ENCODE data around the gene SLC20A1.

Gene SLC20A1

DNA sequence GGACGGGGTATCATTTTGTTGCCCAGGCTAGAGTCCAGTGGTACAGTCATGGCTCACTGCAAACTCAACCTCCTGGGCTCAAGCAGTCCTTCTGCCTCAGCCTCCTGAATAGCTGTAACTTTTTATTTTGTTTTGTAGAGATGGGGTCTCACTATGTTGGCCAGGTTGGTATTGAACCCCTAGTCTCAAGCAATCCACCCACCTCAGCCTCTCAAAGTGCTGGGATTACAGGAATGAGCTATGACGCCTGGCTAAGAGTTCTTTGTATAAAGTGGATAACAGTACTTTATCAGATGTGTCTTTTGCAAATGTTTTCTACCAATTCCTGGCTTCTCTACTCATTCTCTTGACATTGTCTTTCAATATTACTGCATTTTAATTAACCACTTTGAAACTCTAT is 57.9 kb downstream of the SLC20A1 start:
- ATAC-seq, result no peak
- TF ChIP-seq, protein P1, sequence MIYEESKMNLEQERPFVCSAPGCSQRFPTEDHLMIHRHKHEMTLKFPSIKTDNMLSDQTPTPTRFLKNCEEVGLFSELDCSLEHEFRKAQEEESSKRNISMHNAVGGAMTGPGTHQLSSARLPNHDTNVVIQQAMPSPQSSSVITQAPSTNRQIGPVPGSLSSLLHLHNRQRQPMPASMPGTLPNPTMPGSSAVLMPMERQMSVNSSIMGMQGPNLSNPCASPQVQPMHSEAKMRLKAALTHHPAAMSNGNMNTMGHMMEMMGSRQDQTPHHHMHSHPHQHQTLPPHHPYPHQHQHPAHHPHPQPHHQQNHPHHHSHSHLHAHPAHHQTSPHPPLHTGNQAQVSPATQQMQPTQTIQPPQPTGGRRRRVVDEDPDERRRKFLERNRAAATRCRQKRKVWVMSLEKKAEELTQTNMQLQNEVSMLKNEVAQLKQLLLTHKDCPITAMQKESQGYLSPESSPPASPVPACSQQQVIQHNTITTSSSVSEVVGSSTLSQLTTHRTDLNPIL (CRISPR knock-in tag; IDR thresholded peaks at IDR 0.05; ENCODE audit: low read depth), result no peak
- TF ChIP-seq, protein P2, sequence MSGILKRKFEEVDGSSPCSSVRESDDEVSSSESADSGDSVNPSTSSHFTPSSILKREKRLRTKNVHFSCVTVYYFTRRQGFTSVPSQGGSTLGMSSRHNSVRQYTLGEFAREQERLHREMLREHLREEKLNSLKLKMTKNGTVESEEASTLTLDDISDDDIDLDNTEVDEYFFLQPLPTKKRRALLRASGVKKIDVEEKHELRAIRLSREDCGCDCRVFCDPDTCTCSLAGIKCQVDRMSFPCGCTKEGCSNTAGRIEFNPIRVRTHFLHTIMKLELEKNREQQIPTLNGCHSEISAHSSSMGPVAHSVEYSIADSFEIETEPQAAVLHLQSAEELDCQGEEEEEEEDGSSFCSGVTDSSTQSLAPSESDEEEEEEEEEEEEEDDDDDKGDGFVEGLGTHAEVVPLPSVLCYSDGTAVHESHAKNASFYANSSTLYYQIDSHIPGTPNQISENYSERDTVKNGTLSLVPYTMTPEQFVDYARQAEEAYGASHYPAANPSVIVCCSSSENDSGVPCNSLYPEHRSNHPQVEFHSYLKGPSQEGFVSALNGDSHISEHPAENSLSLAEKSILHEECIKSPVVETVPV (CRISPR knock-in tag; IDR thresholded peaks at IDR 0.05), result no peak
- TF ChIP-seq ZC3H10 (CRISPR knock-in tag; IDR thresholded peaks at IDR 0.05), result no peak
- no peak for TF ChIP-seq ISL1 (CRISPR knock-in tag; IDR thresholded peaks at IDR 0.05)
- TF ChIP-seq BACH2 (CRISPR knock-in tag; IDR thresholded peaks at IDR 0.05; ENCODE audit: borderline replicate concordance), result no peak
- TF ChIP-seq ZNF565 (CRISPR knock-in tag; conservative IDR thresholded peaks at IDR 0.05; ENCODE audit: low read depth), result no peak
- TF ChIP-seq RARB (CRISPR knock-in tag; IDR thresholded peaks at IDR 0.05), result no peak
- no peak for TF ChIP-seq TCF4 (CRISPR knock-in tag; IDR thresholded peaks at IDR 0.05; ENCODE audit: borderline replicate concordance)
- TF ChIP-seq, protein P3, sequence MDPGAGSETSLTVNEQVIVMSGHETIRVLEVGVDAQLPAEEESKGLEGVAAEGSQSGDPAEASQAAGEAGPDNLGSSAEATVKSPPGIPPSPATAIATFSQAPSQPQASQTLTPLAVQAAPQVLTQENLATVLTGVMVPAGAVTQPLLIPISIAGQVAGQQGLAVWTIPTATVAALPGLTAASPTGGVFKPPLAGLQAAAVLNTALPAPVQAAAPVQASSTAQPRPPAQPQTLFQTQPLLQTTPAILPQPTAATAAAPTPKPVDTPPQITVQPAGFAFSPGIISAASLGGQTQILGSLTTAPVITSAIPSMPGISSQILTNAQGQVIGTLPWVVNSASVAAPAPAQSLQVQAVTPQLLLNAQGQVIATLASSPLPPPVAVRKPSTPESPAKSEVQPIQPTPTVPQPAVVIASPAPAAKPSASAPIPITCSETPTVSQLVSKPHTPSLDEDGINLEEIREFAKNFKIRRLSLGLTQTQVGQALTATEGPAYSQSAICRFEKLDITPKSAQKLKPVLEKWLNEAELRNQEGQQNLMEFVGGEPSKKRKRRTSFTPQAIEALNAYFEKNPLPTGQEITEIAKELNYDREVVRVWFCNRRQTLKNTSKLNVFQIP (CRISPR knock-in tag; IDR thresholded peaks at IDR 0.05; ENCODE audit: borderline replicate concordance, low read depth), result no peak
- TF ChIP-seq ARNTL (CRISPR knock-in tag; IDR thresholded peaks at IDR 0.05; ENCODE audit: borderline replicate concordance, low read depth), result no peak
- no peak for TF ChIP-seq CSDC2 (CRISPR knock-in tag; IDR thresholded peaks at IDR 0.05)
- no peak for TF ChIP-seq ESRRG (CRISPR knock-in tag; IDR thresholded peaks at IDR 0.05)
- TF ChIP-seq, protein P4, sequence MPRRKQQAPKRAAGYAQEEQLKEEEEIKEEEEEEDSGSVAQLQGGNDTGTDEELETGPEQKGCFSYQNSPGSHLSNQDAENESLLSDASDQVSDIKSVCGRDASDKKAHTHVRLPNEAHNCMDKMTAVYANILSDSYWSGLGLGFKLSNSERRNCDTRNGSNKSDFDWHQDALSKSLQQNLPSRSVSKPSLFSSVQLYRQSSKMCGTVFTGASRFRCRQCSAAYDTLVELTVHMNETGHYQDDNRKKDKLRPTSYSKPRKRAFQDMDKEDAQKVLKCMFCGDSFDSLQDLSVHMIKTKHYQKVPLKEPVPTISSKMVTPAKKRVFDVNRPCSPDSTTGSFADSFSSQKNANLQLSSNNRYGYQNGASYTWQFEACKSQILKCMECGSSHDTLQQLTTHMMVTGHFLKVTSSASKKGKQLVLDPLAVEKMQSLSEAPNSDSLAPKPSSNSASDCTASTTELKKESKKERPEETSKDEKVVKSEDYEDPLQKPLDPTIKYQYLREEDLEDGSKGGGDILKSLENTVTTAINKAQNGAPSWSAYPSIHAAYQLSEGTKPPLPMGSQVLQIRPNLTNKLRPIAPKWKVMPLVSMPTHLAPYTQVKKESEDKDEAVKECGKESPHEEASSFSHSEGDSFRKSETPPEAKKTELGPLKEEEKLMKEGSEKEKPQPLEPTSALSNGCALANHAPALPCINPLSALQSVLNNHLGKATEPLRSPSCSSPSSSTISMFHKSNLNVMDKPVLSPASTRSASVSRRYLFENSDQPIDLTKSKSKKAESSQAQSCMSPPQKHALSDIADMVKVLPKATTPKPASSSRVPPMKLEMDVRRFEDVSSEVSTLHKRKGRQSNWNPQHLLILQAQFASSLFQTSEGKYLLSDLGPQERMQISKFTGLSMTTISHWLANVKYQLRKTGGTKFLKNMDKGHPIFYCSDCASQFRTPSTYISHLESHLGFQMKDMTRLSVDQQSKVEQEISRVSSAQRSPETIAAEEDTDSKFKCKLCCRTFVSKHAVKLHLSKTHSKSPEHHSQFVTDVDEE (CRISPR knock-in tag; IDR thresholded peaks at IDR 0.05), result no peak
- no peak for TF ChIP-seq TOX (CRISPR knock-in tag; IDR thresholded peaks at IDR 0.05; ENCODE audit: borderline replicate concordance)
- no peak for TF ChIP-seq ZFP30 (CRISPR knock-in tag; IDR thresholded peaks at IDR 0.05)
- no peak for TF ChIP-seq GLIS3 (CRISPR knock-in tag; IDR thresholded peaks at IDR 0.05)
- TF ChIP-seq SNAI2 (CRISPR knock-in tag; IDR thresholded peaks at IDR 0.05), result no peak
- TF ChIP-seq OSR1 (CRISPR knock-in tag; IDR thresholded peaks at IDR 0.05), result no peak
- TF ChIP-seq PPARA (CRISPR knock-in tag; IDR thresholded peaks at IDR 0.05; ENCODE audit: borderline replicate concordance), result no peak

DNA sequence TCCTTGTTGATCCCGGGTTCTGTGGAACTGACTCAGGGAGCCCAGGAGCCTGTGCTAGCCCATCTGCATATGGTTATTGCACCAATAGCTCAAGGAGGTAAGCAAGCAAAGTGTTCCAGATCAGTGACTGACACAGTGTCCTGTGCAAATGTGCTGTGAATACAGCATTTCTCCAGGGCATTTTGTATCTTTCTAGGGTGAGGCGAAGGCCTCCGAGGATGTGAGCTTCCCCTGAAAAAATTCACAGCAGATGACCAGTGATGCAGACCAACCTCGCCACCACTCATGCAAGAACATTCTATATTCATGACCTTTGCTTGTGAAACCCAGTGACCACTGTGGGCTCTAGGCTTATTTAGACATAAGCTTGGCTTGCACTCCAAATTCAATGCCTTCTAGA is 59.8 kb downstream of the SLC20A1 start:
- ATAC-seq, result no peak

More for the DNA sequence above, 59.8 kb downstream of the SLC20A1 start:
- TF ChIP-seq BACH2 (CRISPR knock-in tag; IDR thresholded peaks at IDR 0.05; ENCODE audit: borderline replicate concordance) (no peak), GLIS3 (CRISPR knock-in tag; IDR thresholded peaks at IDR 0.05) (no peak), ZNF565 (CRISPR knock-in tag; conservative IDR thresholded peaks at IDR 0.05; ENCODE audit: low read depth) (no peak), ARNTL (CRISPR knock-in tag; IDR thresholded peaks at IDR 0.05; ENCODE audit: borderline replicate concordance, low read depth) (no peak), ZFP30 (CRISPR knock-in tag; IDR thresholded peaks at IDR 0.05) (no peak), OSR1 (CRISPR knock-in tag; IDR thresholded peaks at IDR 0.05) (no peak)
- TF ChIP-seq, protein P5, sequence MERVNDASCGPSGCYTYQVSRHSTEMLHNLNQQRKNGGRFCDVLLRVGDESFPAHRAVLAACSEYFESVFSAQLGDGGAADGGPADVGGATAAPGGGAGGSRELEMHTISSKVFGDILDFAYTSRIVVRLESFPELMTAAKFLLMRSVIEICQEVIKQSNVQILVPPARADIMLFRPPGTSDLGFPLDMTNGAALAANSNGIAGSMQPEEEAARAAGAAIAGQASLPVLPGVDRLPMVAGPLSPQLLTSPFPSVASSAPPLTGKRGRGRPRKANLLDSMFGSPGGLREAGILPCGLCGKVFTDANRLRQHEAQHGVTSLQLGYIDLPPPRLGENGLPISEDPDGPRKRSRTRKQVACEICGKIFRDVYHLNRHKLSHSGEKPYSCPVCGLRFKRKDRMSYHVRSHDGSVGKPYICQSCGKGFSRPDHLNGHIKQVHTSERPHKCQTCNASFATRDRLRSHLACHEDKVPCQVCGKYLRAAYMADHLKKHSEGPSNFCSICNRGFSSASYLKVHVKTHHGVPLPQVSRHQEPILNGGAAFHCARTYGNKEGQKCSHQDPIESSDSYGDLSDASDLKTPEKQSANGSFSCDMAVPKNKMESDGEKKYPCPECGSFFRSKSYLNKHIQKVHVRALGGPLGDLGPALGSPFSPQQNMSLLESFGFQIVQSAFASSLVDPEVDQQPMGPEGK (CRISPR knock-in tag; IDR thresholded peaks at IDR 0.05; ENCODE audit: borderline replicate concordance), result no peak
- TF ChIP-seq, protein P4 (CRISPR knock-in tag; IDR thresholded peaks at IDR 0.05), result no peak
- TF ChIP-seq, protein P1 (CRISPR knock-in tag; IDR thresholded peaks at IDR 0.05; ENCODE audit: low read depth), result no peak
